ENCODE data around the gene NUDT14.

GRCh38 chr14:105153331-105153731 lies 27.8 kb downstream of the NUDT14 start:
- TF ChIP-seq POLR2AphosphoS5 (IDR thresholded peaks at IDR 0.05; ENCODE audit: borderline replicate concordance, low read depth, low read length) (no peak), EZH2 (IDR thresholded peaks at IDR 0.05) (no peak), FOXP2 (optimal IDR thresholded peaks at IDR 0.05; ENCODE audit: control extremely low read depth, extremely low read length, insufficient read depth) (no peak)
